SK-N-SH (cell line): ENCODE measurements around the gene COPS9. TPM values are rescaled to one million over a fixed set of nuclear protein-coding genes. Genes with fewer than 3 reads are reported as not detected.

Experiments used
- CTCF ChIA-PET: fragments of 300-600, 350-600 bp; formaldehyde crosslinking; extraction: SDS; loops from one replicate; lab custom pipeline; 2021; lab: Yijun Ruan, JAX
- POLR2A ChIA-PET: fragments of 350-600 bp; sonication (Branson Sonifier 250); formaldehyde crosslinking; extraction: SDS; loops from one replicate; lab custom pipeline; 2020; ENCODE audit warnings: antibody characterized with exemption, inconsistent platforms; lab: Yijun Ruan, JAX
- DNase-seq: peaks from one replicate; pipeline ENCODE4 v3.0.0; 2012
- H2AFZ ChIP-seq: fragments of 200-600 bp; sonication (generic); 2 replicates; pipeline ENCODE4 v1.8.1; 2016; ENCODE audit warnings: antibody characterized with exemption, mild to moderate bottlenecking, low read depth
- H3F3A ChIP-seq: fragments of 200-600 bp; sonication (generic); replicated peaks from 2 replicates; pipeline ENCODE3; 2016; ENCODE audit warnings: antibody characterized with exemption, mild to moderate bottlenecking; ENCODE audit not compliant: insufficient read depth
- H3K27ac ChIP-seq, 2 experiments: fragments of 200-500 bp in 1 of 2; fragments of 200-600 bp in 1 of 2; sonication (Bioruptor generic) in 1 of 2; sonication (generic), shearing (Covaris generic) in 1 of 2; 2 replicates each; pipeline versions ENCODE4 v1.5.1 to v1.6.1; 2014 to 2016; ENCODE audit warnings: low read depth in 2 of 2, inconsistent platforms in 1 of 2, low read length in 1 of 2, mild to moderate bottlenecking in 1 of 2, mixed read lengths in 1 of 2
- H3K27me3 ChIP-seq: fragments of 200-600 bp; sonication (generic), shearing (Covaris generic); 2 replicates; pipeline ENCODE4 v1.6.1; 2016; ENCODE audit warnings: mixed run types; ENCODE audit not compliant: insufficient read depth
- H3K36me3 ChIP-seq, 2 experiments: fragments of 200-500 bp in 1 of 2; fragments of 200-600 bp in 1 of 2; sonication (Bioruptor generic) in 1 of 2; sonication (generic) in 1 of 2; replicated peaks in 1 of 2; 2 replicates each; pipeline versions ENCODE3 to v1.5.1; 2014 to 2016; ENCODE audit warnings: low read length in 1 of 2, mild to moderate bottlenecking in 1 of 2; ENCODE audit not compliant: insufficient read depth in 2 of 2, control insufficient read depth in 1 of 2
- H3K4me1 ChIP-seq, 2 experiments: fragments of 200-500 bp in 1 of 2; fragments of 200-600 bp in 1 of 2; sonication (Bioruptor generic) in 1 of 2; sonication (generic), shearing (Covaris generic) in 1 of 2; 2 replicates each; pipeline versions ENCODE4 v1.5.1 to v1.6.1; 2014 to 2016; ENCODE audit warnings: low read depth in 1 of 2, low read length in 1 of 2, mixed run types in 1 of 2; ENCODE audit not compliant: insufficient read depth in 2 of 2, control insufficient read depth in 1 of 2
- H3K4me2 ChIP-seq: fragments of 200-600 bp; sonication (generic), shearing (Covaris generic); 2 replicates; pipeline ENCODE4 v1.6.1; 2017; ENCODE audit warnings: mixed run types
- H3K4me3 ChIP-seq, 2 experiments: fragments of 200-500 bp in 1 of 2; fragments of 200-600 bp in 1 of 2; sonication (Bioruptor generic) in 1 of 2; sonication (generic), shearing (Covaris generic) in 1 of 2; 2 replicates each; pipeline versions ENCODE4 v1.5.1 to v1.8.1; 2014 to 2016; ENCODE audit warnings: low read depth in 2 of 2, inconsistent platforms in 1 of 2, low read length in 1 of 2, mild to moderate bottlenecking in 1 of 2, mixed read lengths in 1 of 2, moderate library complexity in 1 of 2
- H3K79me2 ChIP-seq: fragments of 200-600 bp; sonication (generic); 2 replicates; pipeline ENCODE4 v1.8.1; 2017; ENCODE audit warnings: mild to moderate bottlenecking; ENCODE audit not compliant: insufficient read depth
- H3K9ac ChIP-seq: fragments of 200-600 bp; sonication (generic); 2 replicates; pipeline ENCODE4 v1.6.1; 2017; ENCODE audit warnings: mixed run types
- H3K9me2 ChIP-seq: fragments of 200-600 bp; sonication (generic); 2 replicates; pipeline ENCODE4 v1.6.1; 2017; ENCODE audit warnings: mixed run types
- H3K9me3 ChIP-seq: fragments of 200-600 bp; sonication (generic); 2 replicates; pipeline ENCODE4 v1.6.1; 2017; ENCODE audit warnings: mixed run types, mild to moderate bottlenecking, moderate library complexity
- H4K20me1 ChIP-seq: fragments of 200-600 bp; sonication (generic); 2 replicates; pipeline ENCODE4 v1.6.1; 2017; ENCODE audit warnings: mild to moderate bottlenecking, mixed run types; ENCODE audit not compliant: insufficient read depth
- CHD2 ChIP-seq: fragments of 150-350 bp; IDR thresholded peaks from 2 replicates; pipeline ENCODE4 v1.6.1; 2018; ENCODE audit warnings: low read length; ENCODE audit not compliant: partially characterized antibody
- CTCF ChIP-seq: fragments of 200-600 bp; sonication (generic); IDR thresholded peaks from 2 replicates; pipeline ENCODE4 v1.6.1; 2017; ENCODE audit warnings: antibody characterized with exemption, mild to moderate bottlenecking, moderate library complexity
- ELF1 ChIP-seq: IDR thresholded peaks from 2 replicates; pipeline ENCODE4 v1.4.0; 2012
- EZH2phosphoT487 ChIP-seq: fragments of 200-600 bp; sonication (generic); IDR thresholded peaks from 2 replicates; pipeline ENCODE4 v1.6.1; 2017; ENCODE audit warnings: low read depth, mixed run types, mild to moderate bottlenecking, antibody characterized with exemption, moderate library complexity, borderline replicate concordance
- FOXJ3 ChIP-seq: sonication (generic); formaldehyde crosslinking; IDR thresholded peaks from 2 replicates; pipeline ENCODE4 v1.5.1; 2020; ENCODE audit warnings: mild to moderate bottlenecking, missing genetic modification reagents
- FOXM1 ChIP-seq: IDR thresholded peaks from 2 replicates; pipeline ENCODE4 v1.4.0; 2012; ENCODE audit warnings: low read depth, mild to moderate bottlenecking
- GABPA ChIP-seq: IDR thresholded peaks from 2 replicates; pipeline ENCODE4 v1.4.0; 2012; ENCODE audit warnings: low read depth, mild to moderate bottlenecking
- GATA2 ChIP-seq: sonication (generic); formaldehyde crosslinking; IDR thresholded peaks from 2 replicates; pipeline ENCODE4 v1.5.0; 2020; ENCODE audit warnings: mild to moderate bottlenecking, missing genetic modification reagents
- JUND ChIP-seq: IDR thresholded peaks from 2 replicates; pipeline ENCODE4 v1.4.0; 2012
- MEF2A ChIP-seq: IDR thresholded peaks from 2 replicates; pipeline ENCODE4 v1.4.0; 2012; ENCODE audit warnings: low read depth, borderline replicate concordance
- POLR2AphosphoS5 ChIP-seq: IDR thresholded peaks from 2 replicates; pipeline ENCODE4 v1.6.1; 2012; ENCODE audit warnings: low read depth, low read length
- RCOR1 ChIP-seq: fragments of 150-350 bp; IDR thresholded peaks from 2 replicates; pipeline ENCODE4 v1.6.1; 2017; ENCODE audit warnings: antibody characterized with exemption, low read length
- YY1 ChIP-seq: IDR thresholded peaks from 2 replicates; pipeline ENCODE4 v1.4.0; 2012; ENCODE audit warnings: low read depth, mild to moderate bottlenecking
- WGBS: methylation state at CpG from one replicate; pipeline ENCODE4 v1.1.6; 2017; ENCODE audit warnings: low lambda C conversion rate; 5-methylcytosine and 5-hydroxymethylcytosine counted together
- polyA plus RNA-seq, 3 experiments: library from polyadenylated mRNA; depleted of rRNA; stranded (reverse); fragments of >200 nt; gene quantifications; 2 replicates each; pipeline ENCODE4 v1.2.3, GENCODE V29; 2012
- TF ChIP-seq, protein P1 (sequence below): fragments of 150-350 bp; IDR thresholded peaks from 2 replicates; pipeline ENCODE4 v1.6.1; 2016; ENCODE audit warnings: mild to moderate bottlenecking, low read depth, low read length

The COPS9 gene
- polyA plus RNA-seq, 1 of the 3 experiments (the other 2 are of a cell fraction): 717 TPM

GRCh38 chr2:240162939-240163714, 27.0 kb upstream of the COPS9 start:
- Histone ChIP-seq H3K27ac (no peak overlapping the region), H3K4me3 (no peak overlapping the region), H4K20me1 (no peaks in the 10 kb centered on the region), H3K9me3 (no peaks in the 10 kb centered on the region), H3F3A (no peaks in the 10 kb centered on the region), H3K27me3 (no peaks in the 10 kb centered on the region), H2AFZ (no peak overlapping the region), H3K4me2 (no peak overlapping the region), H3K9ac (no peak overlapping the region), H3K79me2 (no peaks in the 10 kb centered on the region), H3K4me1 (no peaks in the 10 kb centered on the region), H3K9me2 (no peaks in the 10 kb centered on the region), H3K36me3 (no peaks in the 10 kb centered on the region)
- ChIA-PET POLR2A (no interaction called here), CTCF (interaction anchor here (0.7 to 2.1 kb wide), 5 partner anchors 13 to 1057 kb away, joined by 3 to 14 read pairs (median 3); no protein-coding TSS in a partner anchor)
- TF ChIP-seq POLR2AphosphoS5 (no peak), RCOR1 (no peak), EZH2phosphoT487 (no peak), GABPA (no peak), MEF2A (no peak), GATA2 (CRISPR knock-in tag) (no peak), YY1 (no peak), ELF1 (no peak), FOXJ3 (CRISPR knock-in tag) (no peak), CHD2 (no peak), FOXM1 (no peak), CTCF (no peak)
- TF ChIP-seq, protein P1, sequence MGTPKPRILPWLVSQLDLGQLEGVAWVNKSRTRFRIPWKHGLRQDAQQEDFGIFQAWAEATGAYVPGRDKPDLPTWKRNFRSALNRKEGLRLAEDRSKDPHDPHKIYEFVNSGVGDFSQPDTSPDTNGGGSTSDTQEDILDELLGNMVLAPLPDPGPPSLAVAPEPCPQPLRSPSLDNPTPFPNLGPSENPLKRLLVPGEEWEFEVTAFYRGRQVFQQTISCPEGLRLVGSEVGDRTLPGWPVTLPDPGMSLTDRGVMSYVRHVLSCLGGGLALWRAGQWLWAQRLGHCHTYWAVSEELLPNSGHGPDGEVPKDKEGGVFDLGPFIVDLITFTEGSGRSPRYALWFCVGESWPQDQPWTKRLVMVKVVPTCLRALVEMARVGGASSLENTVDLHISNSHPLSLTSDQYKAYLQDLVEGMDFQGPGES: no peak
- no peak for DNase-seq
- 33% methylated on average over 16 of the region's 16 CpGs for WGBS

GRCh38 chr2:240162531-240162930, 26.4 kb upstream of the COPS9 start:
- Histone ChIP-seq H3K4me3 (no peak overlapping the region), H3K4me1 (no peaks in the 10 kb centered on the region), H3K9me2 (no peaks in the 10 kb centered on the region), H3K4me2 (no peak overlapping the region), H3K27me3 (no peaks in the 10 kb centered on the region), H3K9me3 (no peaks in the 10 kb centered on the region), H3K79me2 (no peaks in the 10 kb centered on the region), H3K9ac (no peak overlapping the region), H3F3A (no peaks in the 10 kb centered on the region), H4K20me1 (no peaks in the 10 kb centered on the region), H3K27ac (no peak overlapping the region), H2AFZ (no peak overlapping the region), H3K36me3 (no peaks in the 10 kb centered on the region)
- WGBS: 27% methylated on average over 6 of the region's 6 CpGs
- ChIA-PET CTCF (interaction anchor here (0.7 to 1.3 kb wide), 3 partner anchors 101 to 1056 kb away, joined by 3 read pairs; no protein-coding TSS in a partner anchor), POLR2A (no interaction called here)
- TF ChIP-seq GATA2 (CRISPR knock-in tag) (no peak), CTCF (no peak), JUND (no peak)
- DNase-seq: no peak
